Endothelial cell of umbilical vein (primary cell): ENCODE data around the gene FTO. TPM values are rescaled to one million over a fixed set of nuclear protein-coding genes. Genes with fewer than 3 reads are reported as not detected.

Experiments
- BruUV-seq: library from RNA; stranded (reverse); fragments of 400-500 nt; replicated peaks from 2 replicates; lab custom pipeline; 2021; lab: Mats Ljungman, UMichigan
- CTCF ChIA-PET: fragments of 300-600, 350-600 bp; sonication (Branson Sonifier 250); formaldehyde crosslinking; loops from one replicate; lab custom pipeline; 2021; ENCODE audit warnings: antibody characterized with exemption, inconsistent platforms; lab: Charles Lee
- POLR2A ChIA-PET: fragments of 300-600, 350-600 bp; sonication (Branson Sonifier 250); formaldehyde crosslinking; loops from one replicate; lab custom pipeline; 2021; ENCODE audit warnings: antibody characterized with exemption, inconsistent platforms; lab: Charles Lee
- DNase-seq: peaks from one replicate; pipeline ENCODE4 v3.0.0-alpha.2; 2011; ENCODE audit warnings: low read depth, low spot score
- FAIRE-seq: peaks from 2 replicates; lab custom pipeline; 2011; peaks lifted over from hg19 to GRCh38; lab: Jason Lieb, UNC
- H2AFZ ChIP-seq: 2 replicates; pipeline ENCODE4 v1.6.0; 2012; ENCODE audit warnings: low read depth, low read length, control low read depth, inconsistent platforms
- H3K27ac ChIP-seq: 2 replicates; pipeline ENCODE4 v1.5.1; 2011; ENCODE audit warnings: low read depth, mild to moderate bottlenecking, control low read depth, low read length, moderate library complexity; ENCODE audit not compliant: insufficient read depth
- H3K27me3 ChIP-seq, 2 experiments: 2 replicates each; pipeline versions ENCODE4 v1.6.0 to v1.6.1; 2011; ENCODE audit warnings: low read length in 2 of 2, mixed read lengths in 1 of 2; ENCODE audit not compliant: control insufficient read depth in 2 of 2, insufficient read depth in 2 of 2
- H3K36me3 ChIP-seq, 2 experiments: 2 replicates in 1 of 2; 3 replicates in 1 of 2; pipeline ENCODE4 v1.5.1; 2011; ENCODE audit warnings: low read length in 2 of 2, mild to moderate bottlenecking in 1 of 2, moderate library complexity in 1 of 2; ENCODE audit not compliant: control insufficient read depth in 2 of 2, insufficient read depth in 2 of 2; ENCODE audit errors: extremely low read depth in 1 of 2
- H3K4me1 ChIP-seq: 3 replicates; pipeline ENCODE4 v1.5.1; 2011; ENCODE audit warnings: mild to moderate bottlenecking, low read length; ENCODE audit not compliant: control insufficient read depth, insufficient read depth; ENCODE audit errors: extremely low read depth
- H3K4me2 ChIP-seq: 2 replicates; pipeline ENCODE4 v1.6.1; 2011; ENCODE audit warnings: low read length, control low read depth, mixed read lengths; ENCODE audit not compliant: insufficient read depth
- H3K4me3 ChIP-seq, 3 experiments: fragments of 200-600 bp in 1 of 3; sonication (generic), shearing (Covaris generic) in 1 of 3; replicated peaks in 1 of 3; 2 replicates each; pipeline ENCODE4 v1.5.1; 2011 to 2016; ENCODE audit warnings: control low read depth in 3 of 3, low read length in 3 of 3, mild to moderate bottlenecking in 2 of 3, inconsistent platforms in 1 of 3, low read depth in 1 of 3, moderate library complexity in 1 of 3; ENCODE audit not compliant: insufficient read depth in 1 of 3
- H3K79me2 ChIP-seq: 2 replicates; pipeline ENCODE4 v1.6.0; 2012; ENCODE audit warnings: low read length, inconsistent platforms; ENCODE audit not compliant: control insufficient read depth, insufficient read depth
- H3K9ac ChIP-seq: replicated peaks from 2 replicates; pipeline ENCODE3; 2011; ENCODE audit warnings: low read length, control low read depth; ENCODE audit not compliant: insufficient read depth; ENCODE audit errors: extremely low read depth
- H3K9me1 ChIP-seq: replicated peaks from 3 replicates; pipeline ENCODE4 v1.6.0; 2011; ENCODE audit warnings: mild to moderate bottlenecking, low read length; ENCODE audit not compliant: control insufficient read depth, insufficient read depth; ENCODE audit errors: extremely low read depth
- H3K9me3 ChIP-seq: replicated peaks from 2 replicates; pipeline ENCODE4 v1.5.1; 2012; ENCODE audit warnings: low read length, inconsistent platforms; ENCODE audit not compliant: control insufficient read depth, insufficient read depth
- H4K20me1 ChIP-seq: replicated peaks from 2 replicates; pipeline ENCODE3; 2011; ENCODE audit warnings: mild to moderate bottlenecking, low read length; ENCODE audit not compliant: control insufficient read depth, insufficient read depth; ENCODE audit errors: extremely low read depth
- EZH2 ChIP-seq: IDR thresholded peaks from 2 replicates; pipeline ENCODE4 v1.6.1; 2012; ENCODE audit warnings: borderline replicate concordance, low read depth, mild to moderate bottlenecking, moderate library complexity, low read length, inconsistent platforms; ENCODE audit not compliant: severe bottlenecking
- FOS ChIP-seq: IDR thresholded peaks from 2 replicates; pipeline ENCODE4 v1.6.1; 2011; ENCODE audit warnings: mild to moderate bottlenecking, low read length, moderate library complexity, borderline replicate concordance; ENCODE audit not compliant: insufficient read depth
- GATA2 ChIP-seq: IDR thresholded peaks from 2 replicates; pipeline ENCODE4 v1.7.0; 2011; ENCODE audit warnings: low read depth, mild to moderate bottlenecking, moderate library complexity, mixed read lengths, low read length; ENCODE audit not compliant: insufficient read length, insufficient read depth
- JUN ChIP-seq: IDR thresholded peaks from 2 replicates; pipeline ENCODE4 v1.6.1; 2011; ENCODE audit warnings: borderline replicate concordance, low read depth; ENCODE audit not compliant: insufficient read length, insufficient read depth
- MYC ChIP-seq: IDR thresholded peaks from one replicate; pipeline ENCODE4 v1.6.1; 2011; ENCODE audit warnings: mild to moderate bottlenecking, low read depth, low read length
- POLR2A ChIP-seq: IDR thresholded peaks from 2 replicates; pipeline ENCODE4 v1.6.1; 2012; ENCODE audit warnings: low read depth, mild to moderate bottlenecking, control low read depth, low read length
- POLR2AphosphoS5 ChIP-seq: IDR thresholded peaks from 2 replicates; pipeline ENCODE4 v1.6.1; 2012; ENCODE audit warnings: low read depth, mild to moderate bottlenecking, control low read depth, low read length, moderate library complexity; ENCODE audit not compliant: insufficient read depth
- dilution Hi-C: fragments of 300-500 bp; cut with MboI; formaldehyde crosslinking; loops from one replicate; pipeline ENCODE4 v1.15.0; 2019; ENCODE audit warnings: low sequenced_read_pairs; ENCODE audit not compliant: extremely low pct_ligation_motif_present
- intact Hi-C: fragments of 100-400 bp; cut with micrococcal nuclease; formaldehyde crosslinking; loops from one replicate; pipeline ENCODE4 v1.10.0; 2022
- polyA plus RNA-seq, 4 experiments: library from polyadenylated mRNA; depleted of rRNA in 3 of 4; stranded (reverse) in 3 of 4; unstranded in 1 of 4; fragments of >200 nt; gene quantifications; 2 replicates each; pipeline versions ENCODE4 v1.2.1 to v1.2.3, GENCODE V29; 2011 to 2012; ENCODE audit warnings: missing spikeins in 1 of 4
- total RNA-seq: library from RNA; stranded (reverse); gene quantifications from 2 replicates; pipeline ENCODE4 v1.2.3, GENCODE V29; 2021
- TF ChIP-seq, protein P1 (sequence below), 2 donors: IDR thresholded peaks; 1 replicate in 1 of 2; 2 replicates in 1 of 2; pipeline ENCODE4 v1.5.1; 2011; ENCODE audit warnings: low read length in 2 of 2, mild to moderate bottlenecking in 2 of 2, moderate library complexity in 2 of 2, control low read depth in 1 of 2, inconsistent platforms in 1 of 2, low read depth in 1 of 2; ENCODE audit not compliant: insufficient read depth in 1 of 2; ENCODE audit errors: extremely low read depth in 1 of 2
- TF ChIP-seq, protein P2 (sequence below): IDR thresholded peaks from 2 replicates; pipeline ENCODE4 v1.6.1; 2011; ENCODE audit not compliant: insufficient read depth, insufficient read length

The FTO gene
- total and polyA plus RNA-seq, 2 donors (not counting 3 experiments of a cell fraction or from before 2014, with no cell fraction given): 48.6 to 87.1 TPM

DNA sequence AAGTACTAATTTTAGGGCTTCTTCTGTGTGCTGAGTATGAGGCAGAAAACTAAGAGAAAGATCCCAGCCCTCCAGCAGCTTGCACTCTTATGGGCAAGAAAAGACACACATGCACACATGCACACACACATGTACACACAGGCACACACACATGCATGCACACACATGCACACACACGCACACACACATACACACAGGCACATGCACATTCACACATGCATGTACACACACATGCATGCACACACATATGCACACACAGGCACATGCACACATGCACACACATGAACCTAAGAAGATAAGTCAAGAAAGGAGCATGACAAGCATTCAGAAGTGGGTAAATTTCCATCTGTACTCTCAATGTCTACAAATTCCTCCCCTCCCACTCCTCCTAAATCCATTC lies 452.4 kb downstream of the FTO start:
- DNase-seq: no peak
- H3K79me2 ChIP-seq: no peaks in the 10 kb centered on the region
- H3K9me3 ChIP-seq: no peaks in the 10 kb centered on the region
- BruUV-seq: no TSS peak
- ChIA-PET POLR2A (no interaction called here), CTCF (no interaction called here)
- no peak overlapping the region for H3K9ac ChIP-seq
- no peak for FAIRE-seq
- TF ChIP-seq FOS (no peak), POLR2A (no peak), MYC (no peak), EZH2 (no peak), JUN (no peak), GATA2 (no peak), POLR2AphosphoS5 (no peak)
- TF ChIP-seq, protein P1, sequence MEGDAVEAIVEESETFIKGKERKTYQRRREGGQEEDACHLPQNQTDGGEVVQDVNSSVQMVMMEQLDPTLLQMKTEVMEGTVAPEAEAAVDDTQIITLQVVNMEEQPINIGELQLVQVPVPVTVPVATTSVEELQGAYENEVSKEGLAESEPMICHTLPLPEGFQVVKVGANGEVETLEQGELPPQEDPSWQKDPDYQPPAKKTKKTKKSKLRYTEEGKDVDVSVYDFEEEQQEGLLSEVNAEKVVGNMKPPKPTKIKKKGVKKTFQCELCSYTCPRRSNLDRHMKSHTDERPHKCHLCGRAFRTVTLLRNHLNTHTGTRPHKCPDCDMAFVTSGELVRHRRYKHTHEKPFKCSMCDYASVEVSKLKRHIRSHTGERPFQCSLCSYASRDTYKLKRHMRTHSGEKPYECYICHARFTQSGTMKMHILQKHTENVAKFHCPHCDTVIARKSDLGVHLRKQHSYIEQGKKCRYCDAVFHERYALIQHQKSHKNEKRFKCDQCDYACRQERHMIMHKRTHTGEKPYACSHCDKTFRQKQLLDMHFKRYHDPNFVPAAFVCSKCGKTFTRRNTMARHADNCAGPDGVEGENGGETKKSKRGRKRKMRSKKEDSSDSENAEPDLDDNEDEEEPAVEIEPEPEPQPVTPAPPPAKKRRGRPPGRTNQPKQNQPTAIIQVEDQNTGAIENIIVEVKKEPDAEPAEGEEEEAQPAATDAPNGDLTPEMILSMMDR (IDR thresholded peaks at IDR 0.05; ENCODE audit: extremely low read depth in 1 of 2, insufficient read depth in 1 of 2, low read depth in 1 of 2, low read length in 2 of 2): no peak
- TF ChIP-seq, protein P2, sequence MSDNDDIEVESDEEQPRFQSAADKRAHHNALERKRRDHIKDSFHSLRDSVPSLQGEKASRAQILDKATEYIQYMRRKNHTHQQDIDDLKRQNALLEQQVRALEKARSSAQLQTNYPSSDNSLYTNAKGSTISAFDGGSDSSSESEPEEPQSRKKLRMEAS: no peak
- H3K9me1 ChIP-seq: no peaks in the 10 kb centered on the region
- no peaks in the 10 kb centered on the region for H3K4me1 ChIP-seq
- no peaks in the 10 kb centered on the region for H3K36me3 ChIP-seq
- intact Hi-C loops: no loop called here
- no peak overlapping the region for H2AFZ ChIP-seq
- no peak overlapping the region for H3K4me2 ChIP-seq
- H4K20me1 ChIP-seq: no peaks in the 10 kb centered on the region
- no peaks in the 10 kb centered on the region for H3K27me3 ChIP-seq
- H3K27ac ChIP-seq: no peak overlapping the region
- dilution Hi-C loops: no loop called here
- H3K4me3 ChIP-seq: no peak overlapping the region
